WI38 (cell line): ENCODE data around the gene CREBBP.

Source experiments
- H3K4me3 ChIP-seq: 2 replicates; pipeline ENCODE4 v1.5.1; 2011; ENCODE audit warnings: low read depth, mild to moderate bottlenecking, control low read depth, low read length
- CTCF ChIP-seq: IDR thresholded peaks from 2 replicates; pipeline ENCODE4 v1.5.1; 2012; ENCODE audit warnings: low read depth, mild to moderate bottlenecking, control low read depth, low read length

The CREBBP gene

GRCh38 chr16:3713587-3714242, 166.8 kb downstream of the CREBBP start:
- TF ChIP-seq CTCF: no peak
- no peak overlapping the region for H3K4me3 ChIP-seq

GRCh38 chr16:3712861-3713372, 167.6 kb downstream of the CREBBP start:
- H3K4me3 ChIP-seq: no peak overlapping the region
- no peak for TF ChIP-seq CTCF

- no peak overlapping the region for H3K4me3 ChIP-seq
- TF ChIP-seq CTCF: no peak
Observed at GRCh38 chr16:3706253-3707012, 174.1 kb downstream of the CREBBP start.

- no peak overlapping the region for H3K4me3 ChIP-seq
- TF ChIP-seq CTCF: no peak
Observed at GRCh38 chr16:3702082-3702481, 178.4 kb downstream of the CREBBP start.

GRCh38 chr16:3701531-3701930, 179.0 kb downstream of the CREBBP start:
- no peak overlapping the region for H3K4me3 ChIP-seq
- no peak for TF ChIP-seq CTCF

- H3K4me3 ChIP-seq: no peak overlapping the region
- TF ChIP-seq CTCF: no peak
Observed at GRCh38 chr16:3698941-3699340, 181.6 kb downstream of the CREBBP start.
